OCI-LY3 (cell line): ENCODE results near the gene PRKCD.

ENCODE experiments used
- CTCF ChIP-seq: fragments of 200-600, 300-600 bp; sonication (generic); IDR thresholded peaks from 2 replicates; pipeline ENCODE4 v1.5.1; 2014; ENCODE audit warnings: antibody characterized with exemption, low read length, low read depth
- EZH2phosphoT487 ChIP-seq: fragments of 200-600 bp; shearing (Covaris generic); IDR thresholded peaks from 2 replicates; pipeline ENCODE4 v1.6.1; 2018; ENCODE audit warnings: antibody characterized with exemption, mixed run types, low read depth

GRCh38 chr3:53227993-53228885 lies 67.2 kb downstream of the PRKCD start:
- no peak for TF ChIP-seq CTCF
- no peak for TF ChIP-seq EZH2phosphoT487
